GM10248 (cell line): Measurements from ENCODE around the gene LLPH.

Experiments
- CTCF ChIA-PET: fragments of 300-600 bp; sonication (Branson Sonifier 250); formaldehyde crosslinking; extraction: SDS; loops from one replicate; lab custom pipeline; 2021; ENCODE audit warnings: antibody characterized with exemption; lab: Yijun Ruan, JAX
- POLR2A ChIA-PET: fragments of 350-650 bp; sonication (Branson Sonifier 250); formaldehyde crosslinking; extraction: SDS; loops from one replicate; lab custom pipeline; 2020; ENCODE audit warnings: antibody characterized with exemption; lab: Yijun Ruan, JAX
- DNase-seq: peaks from one replicate; pipeline ENCODE4 v3.0.0; 2012; ENCODE audit errors: extremely low spot score
- TF ChIP-seq, protein P1 (sequence below): IDR thresholded peaks from 2 replicates; pipeline ENCODE4 v1.5.1; 2012; ENCODE audit warnings: mild to moderate bottlenecking, low read depth; ENCODE audit errors: extremely low read depth, missing control alignments, control extremely low read depth

LLPH gene

DNA sequence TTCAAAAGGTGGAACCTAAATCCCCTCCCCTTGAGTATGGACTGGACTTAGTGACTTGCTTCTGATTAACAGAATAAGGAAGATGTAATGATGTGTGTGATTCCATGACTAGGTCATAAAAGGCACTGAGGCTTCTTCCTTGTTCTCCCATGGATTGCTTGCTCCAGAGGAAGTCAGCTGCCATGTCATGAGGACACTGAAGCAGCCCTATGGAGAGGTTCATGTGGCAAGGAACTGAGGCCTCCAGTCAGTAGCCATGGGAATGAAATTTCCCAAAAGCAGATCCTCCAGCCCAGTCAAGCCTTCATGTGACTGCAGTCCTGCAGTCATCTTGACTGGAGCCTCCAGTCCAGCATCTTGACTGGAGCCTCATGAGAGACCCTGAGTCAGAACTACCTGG is 28.6 kb upstream of the LLPH start:
- POLR2A ChIA-PET: no interaction called here

DNA sequence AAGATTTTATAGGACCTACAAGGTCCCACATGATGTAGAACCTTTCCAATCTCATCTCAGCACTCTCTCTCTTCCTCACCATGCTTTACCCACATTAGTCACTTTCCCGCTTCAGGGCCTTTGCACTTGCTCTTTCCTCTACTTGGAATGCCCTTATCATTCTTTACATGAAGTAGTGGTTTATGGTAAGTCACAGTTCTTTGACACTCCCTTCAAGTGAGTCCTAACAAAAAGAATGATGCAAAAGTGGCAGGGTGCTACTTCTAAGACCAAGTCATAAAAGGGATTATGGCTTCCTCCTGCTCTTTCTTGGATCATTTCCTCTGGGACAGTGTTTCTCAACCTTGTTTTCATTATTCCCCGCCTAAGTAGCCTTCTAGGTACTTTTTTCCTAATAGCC is 26.1 kb upstream of the LLPH start:
- POLR2A ChIA-PET: no interaction called here
- no peak for DNase-seq
- CTCF ChIA-PET: no interaction called here
- TF ChIP-seq, protein P1, sequence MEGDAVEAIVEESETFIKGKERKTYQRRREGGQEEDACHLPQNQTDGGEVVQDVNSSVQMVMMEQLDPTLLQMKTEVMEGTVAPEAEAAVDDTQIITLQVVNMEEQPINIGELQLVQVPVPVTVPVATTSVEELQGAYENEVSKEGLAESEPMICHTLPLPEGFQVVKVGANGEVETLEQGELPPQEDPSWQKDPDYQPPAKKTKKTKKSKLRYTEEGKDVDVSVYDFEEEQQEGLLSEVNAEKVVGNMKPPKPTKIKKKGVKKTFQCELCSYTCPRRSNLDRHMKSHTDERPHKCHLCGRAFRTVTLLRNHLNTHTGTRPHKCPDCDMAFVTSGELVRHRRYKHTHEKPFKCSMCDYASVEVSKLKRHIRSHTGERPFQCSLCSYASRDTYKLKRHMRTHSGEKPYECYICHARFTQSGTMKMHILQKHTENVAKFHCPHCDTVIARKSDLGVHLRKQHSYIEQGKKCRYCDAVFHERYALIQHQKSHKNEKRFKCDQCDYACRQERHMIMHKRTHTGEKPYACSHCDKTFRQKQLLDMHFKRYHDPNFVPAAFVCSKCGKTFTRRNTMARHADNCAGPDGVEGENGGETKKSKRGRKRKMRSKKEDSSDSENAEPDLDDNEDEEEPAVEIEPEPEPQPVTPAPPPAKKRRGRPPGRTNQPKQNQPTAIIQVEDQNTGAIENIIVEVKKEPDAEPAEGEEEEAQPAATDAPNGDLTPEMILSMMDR: no peak

More for the DNA sequence above, 28.6 kb upstream of the LLPH start:
- no peak for DNase-seq
- CTCF ChIA-PET: interaction anchor here (0.8 to 3.8 kb wide), 6 partner anchors 9 to 55 kb away, joined by 3 to 27 read pairs (median 4); partner anchors contain the start of genes LLPH and TMBIM4
- TF ChIP-seq, protein P1: no peak

DNA sequence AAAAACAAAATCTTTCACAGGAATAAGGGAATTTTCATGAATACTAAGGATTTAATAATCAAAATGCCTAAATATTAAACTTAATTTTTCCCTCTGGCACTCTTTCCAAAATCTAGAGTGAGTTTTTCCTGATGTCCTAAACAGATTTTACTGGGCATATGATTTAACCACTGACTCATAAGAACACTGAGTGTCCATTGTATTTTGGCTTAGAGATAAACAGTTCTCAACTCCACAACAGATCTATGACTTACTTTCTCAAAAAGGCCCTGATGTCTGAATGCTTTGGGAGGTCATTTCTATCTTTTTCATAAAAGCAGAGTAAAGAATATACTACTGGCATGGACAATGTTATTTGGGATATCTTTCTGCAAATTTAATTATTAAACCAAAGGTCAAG is 24.2 kb upstream of the LLPH start:
- DNase-seq: no peak
- ChIA-PET CTCF (no interaction called here), POLR2A (no interaction called here)
- TF ChIP-seq, protein P1: no peak

DNA sequence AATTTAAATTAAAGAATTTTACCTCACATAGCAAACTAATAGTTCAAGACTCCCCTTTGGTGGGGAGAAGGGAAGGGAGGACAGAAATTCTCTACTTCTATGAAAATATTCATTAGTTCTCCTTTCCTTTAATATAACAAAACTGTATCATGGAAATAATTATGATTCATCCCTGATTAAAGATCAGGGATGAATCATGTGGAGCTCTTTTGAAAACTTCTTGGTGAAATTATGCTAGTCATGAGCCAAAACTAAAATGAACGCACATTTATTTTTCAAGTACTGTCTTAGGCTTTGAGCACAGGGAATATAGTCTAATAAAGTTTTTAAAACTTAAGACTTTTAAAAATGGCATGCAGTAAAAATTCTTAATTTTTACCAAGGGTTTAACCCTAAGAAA is 22.2 kb upstream of the LLPH start:
- TF ChIP-seq, protein P1: no peak
- ChIA-PET POLR2A (no interaction called here), CTCF (interaction anchor here (1.3 kb wide), 1 partner anchor 9 kb away, joined by 4 read pairs; no protein-coding TSS in a partner anchor)
- DNase-seq: no peak

DNA sequence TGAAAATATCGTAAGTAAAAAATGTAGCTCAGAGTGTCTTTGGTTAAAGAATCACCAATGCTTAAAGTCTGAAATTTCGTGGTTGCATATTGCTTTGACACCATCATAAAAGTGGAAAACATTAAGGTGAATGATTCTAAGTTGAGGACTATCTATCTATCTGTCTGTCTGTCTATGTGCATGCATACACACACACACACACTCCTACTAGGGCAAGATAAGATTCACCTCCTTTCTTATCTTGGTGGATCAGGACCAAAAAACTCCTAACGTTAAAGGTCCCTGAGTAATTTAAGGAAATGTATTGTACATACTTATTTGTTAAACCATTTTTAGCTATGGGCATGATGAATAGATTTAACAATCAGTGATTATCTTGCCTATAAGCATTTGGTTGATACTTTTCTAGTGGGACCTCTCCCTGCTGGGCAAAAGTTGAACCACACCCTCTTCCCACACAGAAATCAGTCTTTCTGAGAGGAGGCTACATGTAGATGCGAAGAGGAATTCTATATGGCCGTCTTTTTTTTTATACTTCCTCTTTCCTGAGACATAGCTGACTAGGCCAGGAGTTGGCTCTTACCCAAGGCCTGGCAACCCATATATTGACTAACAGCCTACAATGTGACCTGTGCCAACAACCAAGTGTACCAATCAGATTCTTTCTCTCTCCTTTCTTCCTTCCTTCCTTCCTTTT is 19.3 kb upstream of the LLPH start:
- no peak for DNase-seq
- ChIA-PET POLR2A (no interaction called here), CTCF (interaction anchor here (1.0 to 2.0 kb wide), 4 partner anchors 9 to 543 kb away, joined by 4 to 8 read pairs (median 6); partner anchors contain the start of genes LLPH and TMBIM4)
- TF ChIP-seq, protein P1: no peak

DNA sequence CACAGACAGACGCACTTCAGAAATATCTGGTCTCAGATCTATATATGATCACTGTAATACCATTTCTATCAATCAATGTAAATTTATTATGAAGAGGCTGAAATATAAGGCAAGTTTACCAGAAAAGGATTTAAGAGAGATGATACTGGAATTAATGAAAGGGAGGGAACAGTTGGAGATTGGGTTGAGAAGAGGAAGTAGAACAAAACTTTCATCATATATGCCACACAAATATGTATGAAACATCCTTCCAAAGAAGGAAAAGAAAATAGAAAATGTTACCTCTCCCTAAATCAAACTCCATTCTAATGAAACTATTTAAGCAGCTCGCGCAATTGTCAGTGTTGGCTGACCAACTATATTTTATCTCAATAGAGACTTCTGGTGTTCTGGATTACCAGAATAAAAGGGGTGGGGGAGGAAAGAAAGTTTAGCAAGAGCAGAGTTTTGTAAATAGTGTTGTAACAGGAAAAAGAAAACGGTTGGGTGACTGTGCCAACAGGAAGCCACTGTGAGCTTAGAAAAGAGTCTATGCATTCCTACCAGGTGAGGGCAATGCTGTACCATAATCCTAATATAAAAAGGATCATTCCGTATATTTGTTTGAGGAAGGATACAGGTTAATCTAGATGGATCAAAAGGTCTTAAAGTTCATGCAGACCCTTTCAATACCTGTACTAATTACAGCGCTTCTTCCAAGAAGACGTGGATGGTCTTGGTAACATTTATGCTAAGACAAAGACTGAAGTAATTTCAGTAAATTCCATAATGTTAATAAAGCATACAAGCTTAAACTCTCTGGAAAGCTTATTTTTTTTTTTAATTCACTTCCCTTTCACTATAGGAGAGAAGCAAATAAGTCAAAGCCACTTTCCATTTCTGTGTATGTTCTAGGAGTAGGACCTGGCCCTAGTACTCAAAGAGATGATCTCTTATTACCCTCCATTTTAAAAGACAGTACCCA is 14.5 kb upstream of the LLPH start:
- no peak for DNase-seq
- ChIA-PET POLR2A (no interaction called here), CTCF (interaction anchor here (0.8 to 3.6 kb wide), 8 partner anchors 14 to 550 kb away, joined by 3 to 17 read pairs (median 4); partner anchors contain the start of genes LLPH and TMBIM4)
- TF ChIP-seq, protein P1: no peak
